ENCODE results near the gene DRICH1. TPM values are rescaled to one million over a fixed set of nuclear protein-coding genes. Genes with fewer than 3 reads are reported as not detected.
A peak's percentile ranks its signal among the peaks of the same experiment; 100 is the strongest.

DRICH1 gene
- total and polyA plus RNA-seq, 2 of the 13 experiments (the other 11 are each of a cell fraction or from before 2014, with no cell fraction given): 0.22 to 0.66 TPM

GRCh38 chr22:23604939-23605712 is 27.0 kb downstream of the DRICH1 start (continued):
- TF ChIP-seq ARID5B (CRISPR knock-in tag; IDR thresholded peaks at IDR 0.05) (peak; percentile 54; the same call in 1 of the 2 replicates), HNF4G (IDR thresholded peaks at IDR 0.05; ENCODE audit: borderline replicate concordance, low read depth, low read length) (peak; percentile 80), HNF4G (CRISPR knock-in tag; IDR thresholded peaks at IDR 0.05; ENCODE audit: borderline replicate concordance, low read depth) (peak; percentile 65; the same call in 1 of the 2 replicates), ARID2 (CRISPR knock-in tag; IDR thresholded peaks at IDR 0.05; ENCODE audit: borderline replicate concordance) (no peak), ZNF687 (CRISPR knock-in tag; IDR thresholded peaks at IDR 0.05) (no peak), ATF2 (CRISPR knock-in tag; IDR thresholded peaks at IDR 0.05) (peak; percentile 89), SAP130 (CRISPR knock-in tag; IDR thresholded peaks at IDR 0.05; ENCODE audit: low read depth) (peak; percentile 47; the same call in 1 of the 2 replicates), ATM (IDR thresholded peaks at IDR 0.05; ENCODE audit: borderline replicate concordance) (no peak), ZNF549 (CRISPR knock-in tag; IDR thresholded peaks at IDR 0.05) (peak; percentile 35; the same call in 1 of the 2 replicates)
- TF ChIP-seq, protein P1, sequence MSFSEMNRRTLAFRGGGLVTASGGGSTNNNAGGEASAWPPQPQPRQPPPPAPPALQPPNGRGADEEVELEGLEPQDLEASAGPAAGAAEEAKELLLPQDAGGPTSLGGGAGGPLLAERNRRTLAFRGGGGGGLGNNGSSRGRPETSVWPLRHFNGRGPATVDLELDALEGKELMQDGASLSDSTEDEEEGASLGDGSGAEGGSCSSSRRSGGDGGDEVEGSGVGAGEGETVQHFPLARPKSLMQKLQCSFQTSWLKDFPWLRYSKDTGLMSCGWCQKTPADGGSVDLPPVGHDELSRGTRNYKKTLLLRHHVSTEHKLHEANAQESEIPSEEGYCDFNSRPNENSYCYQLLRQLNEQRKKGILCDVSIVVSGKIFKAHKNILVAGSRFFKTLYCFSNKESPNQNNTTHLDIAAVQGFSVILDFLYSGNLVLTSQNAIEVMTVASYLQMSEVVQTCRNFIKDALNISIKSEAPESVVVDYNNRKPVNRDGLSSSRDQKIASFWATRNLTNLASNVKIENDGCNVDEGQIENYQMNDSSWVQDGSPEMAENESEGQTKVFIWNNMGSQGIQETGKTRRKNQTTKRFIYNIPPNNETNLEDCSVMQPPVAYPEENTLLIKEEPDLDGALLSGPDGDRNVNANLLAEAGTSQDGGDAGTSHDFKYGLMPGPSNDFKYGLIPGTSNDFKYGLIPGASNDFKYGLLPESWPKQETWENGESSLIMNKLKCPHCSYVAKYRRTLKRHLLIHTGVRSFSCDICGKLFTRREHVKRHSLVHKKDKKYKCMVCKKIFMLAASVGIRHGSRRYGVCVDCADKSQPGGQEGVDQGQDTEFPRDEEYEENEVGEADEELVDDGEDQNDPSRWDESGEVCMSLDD (CRISPR knock-in tag; IDR thresholded peaks at IDR 0.05; ENCODE audit: borderline replicate concordance): peak; percentile 82; the same call in 1 of the 2 replicates
